ENCODE data around the gene PRODH2.

PRODH2 gene

DNA sequence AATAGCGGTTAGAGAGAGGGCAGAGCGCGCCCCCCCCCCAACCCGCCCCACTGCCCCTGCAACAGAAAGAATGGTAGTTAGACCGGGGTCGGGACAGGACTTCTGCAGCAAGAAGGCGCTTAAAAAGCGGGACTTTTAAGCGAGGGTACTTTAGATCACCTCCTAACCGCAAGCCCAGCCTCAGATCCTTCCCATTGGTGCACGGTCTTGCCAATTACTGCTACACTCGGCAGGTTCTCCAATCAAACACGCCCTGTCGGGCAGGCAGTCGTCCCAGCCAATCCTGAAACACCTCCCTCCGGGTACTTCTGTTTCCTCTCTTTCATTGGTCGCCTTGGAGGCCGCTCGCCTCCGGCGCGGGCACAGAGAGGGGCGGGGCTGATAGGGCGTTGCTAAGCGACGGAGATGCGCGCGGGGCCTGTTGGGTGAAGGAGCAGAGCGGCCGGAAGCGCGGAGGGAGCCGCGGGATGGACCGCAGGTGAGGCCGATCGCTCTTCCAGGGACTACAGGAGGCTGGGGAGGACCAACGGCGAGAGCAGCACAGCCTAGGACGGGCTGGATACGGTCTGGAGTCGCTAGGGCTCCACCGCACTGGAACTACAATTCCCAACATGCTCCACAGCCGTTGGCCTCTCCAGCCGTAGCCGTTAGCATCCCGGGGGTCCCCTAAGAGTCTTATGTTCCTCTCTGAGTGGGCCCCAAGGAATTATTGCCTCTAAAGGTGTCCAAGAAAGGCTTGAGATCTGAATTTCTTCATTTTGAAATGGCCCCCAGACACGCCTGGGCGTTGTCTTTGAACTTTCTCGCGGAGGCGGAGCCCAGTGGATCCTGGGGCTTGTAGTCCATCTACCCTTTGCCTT, 54.7 kb downstream of the PRODH2 start, which contains the start of gene PROSER3:
TSS of gene PROSER3 (plus strand) at position 428 of the 860 bp plus-strand sequence. CDS start at position 468, 40 bp downstream.
- DNase-seq (ENCODE audit: low read depth), result peak; percentile 99

DNA sequence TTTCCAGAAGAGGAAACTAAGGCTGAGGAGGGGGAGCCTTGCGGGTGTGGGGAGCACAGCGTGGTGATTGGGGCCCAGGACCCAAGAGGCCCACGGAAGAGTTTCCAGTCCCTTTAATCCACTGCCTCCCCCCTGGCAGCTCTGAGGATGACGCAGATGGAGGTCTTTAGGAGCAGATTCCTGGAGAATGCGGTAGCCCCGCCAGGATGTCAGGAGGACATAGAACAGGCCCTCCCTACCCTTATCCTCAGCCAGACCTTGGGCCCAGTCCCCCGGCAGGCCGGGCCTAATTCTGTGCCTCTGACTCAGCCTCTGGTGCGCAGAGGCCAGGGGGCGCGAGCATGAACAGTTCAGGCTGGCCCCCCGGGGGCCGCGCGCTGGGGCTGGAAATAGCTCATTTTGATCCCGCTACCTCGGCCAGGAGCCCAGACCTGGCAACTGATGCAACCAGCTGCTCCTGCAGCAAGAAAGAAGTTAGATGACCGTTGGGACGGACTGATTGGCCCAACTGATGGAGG, 55.4 kb downstream of the PRODH2 start:
- peak; percentile 77 for DNase-seq (ENCODE audit: low read depth)

DNA sequence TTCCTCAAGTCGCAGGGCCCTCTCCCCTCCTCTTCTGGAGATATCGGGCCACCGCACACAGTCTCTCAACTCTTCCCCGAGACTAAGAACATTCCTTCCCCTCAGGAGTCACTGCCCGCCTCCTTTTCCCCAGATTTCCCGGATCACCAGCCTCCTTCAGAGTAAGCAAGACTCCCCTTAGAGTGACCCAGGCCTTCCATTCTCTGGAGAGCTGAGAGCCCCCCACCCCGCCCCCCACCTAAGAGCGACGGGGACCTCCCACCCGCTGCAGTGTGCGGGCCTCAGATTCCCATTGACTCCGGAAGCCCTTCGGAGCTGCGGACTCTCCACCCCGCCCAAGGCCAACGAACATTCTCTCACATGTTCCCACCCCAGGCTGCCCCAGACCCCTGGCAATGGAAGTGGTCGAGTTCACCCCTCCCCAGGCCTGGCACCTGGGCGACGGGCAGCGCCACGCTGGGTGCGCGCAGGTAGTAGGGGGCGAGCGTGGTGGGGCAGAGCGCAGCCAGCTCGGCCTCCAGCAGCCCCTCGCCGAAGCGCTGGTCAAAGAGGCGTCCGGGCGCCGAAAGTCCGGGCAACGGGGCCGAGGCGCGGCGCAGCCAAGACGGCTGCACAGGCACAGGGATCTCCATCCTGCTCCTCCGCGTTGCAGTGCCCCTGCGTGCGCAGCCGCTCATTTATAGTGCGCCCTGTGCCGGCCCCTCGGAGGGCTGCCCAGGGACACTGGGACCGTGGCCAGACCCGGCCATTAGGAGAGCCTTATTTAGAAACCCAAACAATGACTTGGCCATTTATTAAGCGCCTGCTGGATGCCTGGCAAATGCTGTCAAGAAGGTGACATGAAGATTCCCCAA, 56.0 kb downstream of the PRODH2 start, which contains the start of gene HSPB6:
TSS of gene HSPB6 (minus strand) at position 653 of the 854 bp plus-strand sequence. CDS start at position 632, 21 bp downstream.
- DNase-seq (ENCODE audit: low read depth), result no peak

DNA sequence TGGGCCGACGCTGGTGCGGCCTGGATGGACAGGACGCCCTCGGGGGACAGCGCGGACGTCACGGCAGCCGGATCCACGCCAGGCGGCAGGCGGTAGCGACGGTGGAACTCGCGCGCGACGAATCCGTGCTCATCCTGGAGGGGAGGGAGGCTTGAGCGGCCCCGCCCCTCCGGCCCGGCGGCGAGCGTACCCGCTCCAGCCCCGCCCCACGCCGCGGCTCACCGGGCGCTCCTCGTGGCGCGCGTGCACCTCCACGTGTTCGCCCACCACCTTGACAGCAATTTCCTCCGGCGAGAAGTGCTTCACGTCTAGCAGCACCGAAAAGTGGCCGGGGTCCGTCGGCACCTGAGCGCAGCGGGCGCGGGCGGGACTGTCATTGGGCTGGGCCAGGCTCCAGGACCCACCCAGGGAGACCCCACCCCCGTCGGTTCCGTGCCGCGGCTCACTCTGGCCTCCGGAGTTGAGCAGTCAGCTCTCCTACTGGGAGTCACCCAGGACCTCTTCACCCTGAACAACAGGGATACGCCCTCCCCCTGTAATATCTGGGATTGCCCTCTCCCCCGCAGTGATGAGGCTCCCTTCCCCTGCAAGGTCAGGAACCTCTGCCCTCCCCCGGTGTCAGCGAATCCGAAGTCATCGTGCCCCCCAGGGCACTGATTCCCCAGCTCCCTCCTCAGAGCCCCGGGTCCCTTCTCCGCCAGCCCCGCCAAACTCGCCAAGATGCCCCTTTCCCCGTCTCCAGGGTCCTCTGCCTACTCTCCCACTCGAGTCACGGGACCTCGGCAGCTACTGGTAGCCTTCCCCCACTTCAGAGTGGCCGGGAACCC, 56.9 kb downstream of the PRODH2 start:
- DNase-seq (ENCODE audit: low read depth), result no peak

DNA sequence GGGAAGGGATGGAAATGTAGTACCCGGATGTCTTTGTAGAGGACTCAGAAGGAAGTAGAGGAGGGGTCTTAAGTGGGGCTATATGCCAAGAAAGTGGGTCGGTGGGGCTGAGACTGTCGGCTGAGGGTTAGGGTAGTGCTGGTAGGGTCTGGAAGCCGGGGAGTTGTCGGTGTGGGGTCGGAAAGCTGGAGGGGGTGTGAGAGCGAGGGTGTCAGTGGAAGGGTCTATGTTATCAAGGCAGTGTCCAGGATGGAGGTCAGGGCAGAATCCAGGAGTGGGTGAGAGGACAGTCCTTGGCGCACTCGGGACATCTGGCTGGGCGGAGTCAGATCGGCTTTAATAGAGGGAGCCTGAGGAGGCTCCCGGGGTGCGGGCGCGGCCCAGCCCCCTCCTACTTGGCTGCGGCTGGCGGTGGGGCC, 57.5 kb downstream of the PRODH2 start:
- no peak for DNase-seq (ENCODE audit: low read depth)

DNA sequence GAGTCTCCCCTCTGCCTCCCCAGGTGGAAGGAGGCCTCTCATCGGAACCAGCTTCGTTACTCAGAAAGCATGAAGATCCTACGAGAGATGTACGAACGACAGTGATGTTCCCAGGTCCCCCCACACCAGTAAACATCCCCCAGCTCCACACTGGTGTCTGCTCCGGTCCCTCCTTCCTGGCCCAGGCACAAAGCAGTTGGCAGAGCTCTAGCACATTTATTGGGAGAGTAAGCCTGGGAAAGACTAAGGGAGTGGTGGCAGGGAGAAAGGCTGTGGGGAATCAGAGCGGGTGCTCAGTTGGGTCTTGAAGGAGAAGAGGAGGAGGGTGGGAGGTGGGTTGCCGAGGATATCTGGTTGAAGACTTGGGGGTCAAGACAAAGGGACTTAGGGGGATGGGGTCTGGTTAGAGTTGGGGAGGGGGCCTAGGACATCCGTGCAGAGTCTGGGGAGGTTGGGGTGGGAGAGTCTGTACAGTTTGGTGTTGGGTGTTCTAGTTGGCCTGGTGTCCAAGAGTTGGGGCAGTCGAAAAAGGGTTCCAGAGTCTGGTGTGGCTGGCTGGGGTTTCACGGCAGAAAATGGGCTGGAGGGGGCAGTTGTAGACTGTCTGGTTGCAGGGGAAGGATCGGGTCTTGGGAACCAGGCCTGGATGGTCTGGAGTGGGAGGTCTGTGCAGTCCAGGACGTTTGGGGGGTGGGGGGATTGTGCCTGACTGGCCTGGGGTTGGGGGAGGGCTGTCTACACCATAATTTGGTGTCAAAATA, 58.1 kb downstream of the PRODH2 start:
- DNase-seq (ENCODE audit: low read depth), result no peak

DNA sequence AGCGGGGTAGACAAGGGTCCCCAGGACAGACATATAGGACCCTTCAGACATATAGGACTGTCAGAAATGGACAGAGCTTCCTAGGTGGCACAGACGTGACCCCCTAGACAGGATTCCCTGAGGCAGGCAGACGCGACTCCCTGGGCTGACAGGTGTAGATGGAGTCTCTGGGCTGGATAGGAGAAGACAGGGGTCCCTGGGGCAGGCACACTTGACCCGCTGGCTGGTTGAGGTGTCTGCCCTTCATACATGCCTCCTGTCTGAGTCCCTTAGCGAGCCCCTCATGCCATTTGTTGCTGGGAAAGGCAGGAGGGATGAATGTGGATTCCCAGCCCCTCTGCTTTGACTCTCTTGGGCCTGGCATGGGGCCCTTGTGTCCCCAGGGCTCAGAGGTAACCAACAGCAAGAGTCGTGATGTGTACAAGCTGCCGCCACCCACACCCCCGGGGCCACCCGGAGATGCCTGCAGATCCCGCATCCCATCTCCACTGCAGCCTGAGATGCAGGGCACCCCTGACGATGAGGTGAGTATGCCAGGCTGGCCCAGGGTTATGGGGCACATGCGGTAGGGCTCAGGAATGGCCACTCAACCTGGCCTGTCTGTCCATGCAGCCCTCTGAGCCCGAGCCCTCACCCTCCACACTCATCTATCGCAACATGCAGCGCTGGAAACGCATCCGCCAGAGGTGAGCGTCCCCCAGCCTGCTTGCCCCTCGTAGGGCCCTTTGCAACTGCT, 58.8 kb downstream of the PRODH2 start:
- DNase-seq (ENCODE audit: low read depth), result no peak

DNA sequence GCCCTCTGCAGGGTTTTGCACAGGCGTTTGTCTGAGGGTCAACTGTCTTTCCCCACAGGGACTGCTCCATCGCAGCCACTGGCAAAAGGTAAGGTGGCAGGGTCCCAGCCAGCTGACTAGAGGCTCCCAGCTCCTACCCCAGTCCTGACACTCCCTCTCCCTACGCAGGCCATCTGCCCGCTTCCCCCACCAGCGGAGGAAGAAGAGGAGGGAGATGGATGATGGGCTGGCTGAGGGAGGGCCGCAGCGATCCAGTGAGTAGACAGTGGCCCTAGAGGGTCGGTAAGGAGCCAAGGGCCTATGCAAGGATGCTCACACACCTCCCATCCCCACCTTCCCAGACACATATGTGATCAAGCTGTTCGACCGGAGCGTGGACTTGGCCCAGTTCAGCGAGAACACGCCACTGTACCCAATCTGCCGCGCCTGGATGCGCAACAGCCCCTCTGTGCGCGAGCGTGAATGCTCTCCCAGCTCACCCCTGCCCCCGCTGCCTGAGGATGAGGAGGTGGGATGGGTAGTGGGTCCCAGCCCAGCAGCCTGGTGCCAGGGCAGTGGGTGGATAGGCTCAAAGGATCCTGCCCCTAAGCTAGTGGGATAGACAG, 59.8 kb downstream of the PRODH2 start:
- DNase-seq (ENCODE audit: low read depth), result no peak

DNA sequence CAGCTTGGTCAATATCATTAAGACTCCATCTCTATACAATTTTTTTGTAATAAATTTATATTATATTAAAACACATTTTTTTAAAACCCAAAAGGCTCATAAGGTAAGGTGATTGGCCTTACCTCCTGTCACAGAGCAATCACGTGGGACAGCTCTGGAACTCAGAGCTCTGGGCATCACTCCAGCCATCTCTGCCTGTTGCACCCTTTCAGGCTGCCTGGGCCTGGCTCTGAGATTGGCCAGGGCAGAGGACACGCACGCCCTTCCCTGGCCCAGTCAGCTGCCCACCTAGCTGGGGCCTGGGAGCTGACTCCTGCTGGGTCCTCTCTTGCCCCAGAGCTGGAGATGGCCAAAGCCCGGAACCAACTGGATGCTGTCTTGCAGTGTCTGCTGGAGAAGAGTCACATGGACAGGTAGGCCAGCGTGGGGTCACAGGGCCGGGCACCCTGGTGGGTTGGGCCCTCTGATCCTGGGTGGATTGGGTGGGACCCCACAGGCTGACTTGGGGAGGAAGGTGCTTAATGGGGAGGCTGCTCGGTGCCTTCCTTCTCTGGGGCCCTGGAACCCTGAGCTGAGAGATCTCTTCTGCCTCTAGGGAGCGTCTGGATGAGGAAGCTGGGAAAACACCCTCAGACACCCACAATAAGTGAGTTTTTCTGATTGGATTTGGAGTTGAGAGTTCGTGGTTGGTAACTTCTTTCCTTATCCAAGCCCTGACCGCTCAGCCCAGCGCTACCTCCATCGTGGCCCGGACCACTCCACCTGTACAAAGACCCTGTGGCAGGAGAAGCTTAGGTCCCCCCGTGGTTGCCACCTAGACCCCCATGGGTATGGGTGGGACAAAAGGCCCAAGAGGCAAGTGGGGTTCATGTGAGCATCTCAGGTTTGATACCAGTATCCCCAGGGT, 60.6 kb downstream of the PRODH2 start:
- no peak for DNase-seq (ENCODE audit: low read depth)

DNA sequence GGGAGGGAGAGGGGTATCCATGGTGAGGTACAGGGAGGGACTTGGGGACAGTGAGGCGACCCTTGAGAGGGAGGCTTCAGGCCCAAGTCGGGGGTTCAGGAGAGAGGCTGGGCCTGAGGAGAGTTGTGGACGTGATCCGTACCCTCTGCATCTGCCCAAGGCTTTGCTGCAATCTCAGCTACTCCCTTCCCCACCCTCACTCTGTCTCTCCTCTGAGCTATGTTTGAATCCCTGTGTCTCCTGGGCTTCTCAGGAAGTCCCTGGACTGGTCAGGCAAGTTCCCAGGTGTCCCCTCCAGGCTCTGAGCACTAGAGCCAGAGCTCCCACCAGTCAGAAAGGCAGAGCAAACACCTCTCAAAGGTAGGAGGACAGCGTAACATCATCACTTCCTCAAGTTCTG, 62.5 kb downstream of the PRODH2 start:
- no peak for DNase-seq (ENCODE audit: low read depth)
